Measurements from ENCODE around the gene KCNMA1.

The KCNMA1 gene

DNA sequence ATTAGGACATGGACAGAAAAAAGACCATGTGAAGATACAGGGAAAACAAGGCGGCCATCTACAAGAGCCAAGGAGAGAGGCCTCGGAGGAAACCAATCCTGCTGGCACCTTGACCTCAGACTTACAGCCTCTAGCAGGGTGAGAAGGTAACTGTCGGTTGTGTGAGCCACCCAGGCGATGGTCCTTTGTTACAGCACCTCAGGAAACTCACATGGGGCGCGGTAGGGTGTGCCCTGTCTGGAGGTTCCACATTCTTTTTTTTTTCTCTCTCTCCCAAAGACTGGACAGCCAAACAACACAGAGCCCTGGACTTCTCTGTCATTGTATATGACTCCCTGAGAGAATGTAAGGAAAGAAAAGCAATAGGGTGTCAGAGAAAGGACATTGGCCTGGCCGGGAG, 163.2 kb downstream of the KCNMA1 start:
- H3K4me2 ChIP-seq (ENCODE audit: low read depth, low read length, poor library complexity, severe bottlenecking) = no peak overlapping the region
- H3K27ac ChIP-seq (ENCODE audit: low read depth, low read length) = no peak overlapping the region
- H3F3A ChIP-seq (ENCODE audit: insufficient read depth) = no peaks in the 10 kb centered on the region
- H2AFZ ChIP-seq (ENCODE audit: low read depth, low read length, severe bottlenecking) = no peak overlapping the region
- H3K27me3 ChIP-seq (ENCODE audit: low read length) = no peaks in the 10 kb centered on the region
- no peak overlapping the region for H3K4me3 ChIP-seq (ENCODE audit: insufficient read depth, low read length, poor library complexity, severe bottlenecking)
- no peaks in the 10 kb centered on the region for H4K20me1 ChIP-seq (ENCODE audit: low read depth, low read length)
- no peaks in the 10 kb centered on the region for H3K36me3 ChIP-seq (ENCODE audit: low read length)
- no peak for TF ChIP-seq EZH2phosphoT487 (conservative IDR thresholded peaks at IDR 0.05; ENCODE audit: low read length)
- TF ChIP-seq, protein P1, sequence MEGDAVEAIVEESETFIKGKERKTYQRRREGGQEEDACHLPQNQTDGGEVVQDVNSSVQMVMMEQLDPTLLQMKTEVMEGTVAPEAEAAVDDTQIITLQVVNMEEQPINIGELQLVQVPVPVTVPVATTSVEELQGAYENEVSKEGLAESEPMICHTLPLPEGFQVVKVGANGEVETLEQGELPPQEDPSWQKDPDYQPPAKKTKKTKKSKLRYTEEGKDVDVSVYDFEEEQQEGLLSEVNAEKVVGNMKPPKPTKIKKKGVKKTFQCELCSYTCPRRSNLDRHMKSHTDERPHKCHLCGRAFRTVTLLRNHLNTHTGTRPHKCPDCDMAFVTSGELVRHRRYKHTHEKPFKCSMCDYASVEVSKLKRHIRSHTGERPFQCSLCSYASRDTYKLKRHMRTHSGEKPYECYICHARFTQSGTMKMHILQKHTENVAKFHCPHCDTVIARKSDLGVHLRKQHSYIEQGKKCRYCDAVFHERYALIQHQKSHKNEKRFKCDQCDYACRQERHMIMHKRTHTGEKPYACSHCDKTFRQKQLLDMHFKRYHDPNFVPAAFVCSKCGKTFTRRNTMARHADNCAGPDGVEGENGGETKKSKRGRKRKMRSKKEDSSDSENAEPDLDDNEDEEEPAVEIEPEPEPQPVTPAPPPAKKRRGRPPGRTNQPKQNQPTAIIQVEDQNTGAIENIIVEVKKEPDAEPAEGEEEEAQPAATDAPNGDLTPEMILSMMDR (IDR thresholded peaks at IDR 0.05; ENCODE audit: insufficient read depth, low read length, poor library complexity, severe bottlenecking) = no peak
- H3K9me3 ChIP-seq (ENCODE audit: insufficient read depth, low read length) = peaks cover 13% of the 10 kb centered on the region; the same call in 1 of the 2 replicates
- no peaks in the 10 kb centered on the region for H3K79me2 ChIP-seq (ENCODE audit: insufficient read depth, low read length)
- no peaks in the 10 kb centered on the region for H3K9me2 ChIP-seq (replicated peaks; ENCODE audit: insufficient read depth, low read length)
- H3K9ac ChIP-seq (ENCODE audit: low read length) = no peak overlapping the region

DNA sequence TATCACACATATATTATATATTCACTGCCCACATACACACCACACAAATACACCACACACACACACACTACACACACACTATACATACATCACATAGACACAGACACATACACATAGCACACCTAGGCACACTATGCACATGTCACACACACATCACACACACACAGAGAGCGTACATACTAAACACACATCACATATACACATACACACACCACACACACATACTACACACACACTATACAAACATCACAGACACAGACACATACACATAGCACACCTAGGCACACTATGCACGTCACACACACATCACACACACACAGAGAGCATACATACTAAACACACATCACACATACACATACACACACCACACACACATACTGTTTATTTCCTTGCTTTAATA, 165.5 kb downstream of the KCNMA1 start:
- no peaks in the 10 kb centered on the region for H3K79me2 ChIP-seq (ENCODE audit: insufficient read depth, low read length)
- no peaks in the 10 kb centered on the region for H3K9me2 ChIP-seq (replicated peaks; ENCODE audit: insufficient read depth, low read length)
- H3K27ac ChIP-seq (ENCODE audit: low read depth, low read length) = no peak overlapping the region
- no peak overlapping the region for H3K4me2 ChIP-seq (ENCODE audit: low read depth, low read length, poor library complexity, severe bottlenecking)
- H3K9me3 ChIP-seq (ENCODE audit: insufficient read depth, low read length) = peaks cover 13% of the 10 kb centered on the region; the same call in 1 of the 2 replicates
- H2AFZ ChIP-seq (ENCODE audit: low read depth, low read length, severe bottlenecking) = no peak overlapping the region
- no peaks in the 10 kb centered on the region for H3K27me3 ChIP-seq (ENCODE audit: low read length)
- H3K4me3 ChIP-seq (ENCODE audit: insufficient read depth, low read length, poor library complexity, severe bottlenecking) = no peak overlapping the region
- TF ChIP-seq EZH2phosphoT487 (conservative IDR thresholded peaks at IDR 0.05; ENCODE audit: low read length) = no peak
- TF ChIP-seq, protein P1 (IDR thresholded peaks at IDR 0.05; ENCODE audit: insufficient read depth, low read length, poor library complexity, severe bottlenecking) = no peak
- H3K36me3 ChIP-seq (ENCODE audit: low read length) = no peaks in the 10 kb centered on the region
- no peak overlapping the region for H3K9ac ChIP-seq (ENCODE audit: low read length)
- H3F3A ChIP-seq (ENCODE audit: insufficient read depth) = no peaks in the 10 kb centered on the region
- H4K20me1 ChIP-seq (ENCODE audit: low read depth, low read length) = no peaks in the 10 kb centered on the region

DNA sequence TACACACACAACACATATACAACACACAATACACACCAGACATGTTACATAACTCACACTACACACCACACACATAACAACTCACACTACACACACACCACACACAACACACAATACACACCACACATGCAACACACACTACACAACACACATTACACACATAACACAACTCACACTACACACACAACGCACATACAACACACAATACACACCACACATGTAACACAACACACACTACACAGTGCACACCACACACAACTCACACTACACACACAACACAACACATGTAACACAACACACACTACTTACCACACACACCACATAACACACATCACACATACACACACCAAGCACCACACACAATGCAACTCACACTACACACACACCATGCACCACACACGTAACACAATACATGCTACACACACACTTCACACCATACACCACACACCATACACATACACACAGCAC, 166.5 kb downstream of the KCNMA1 start:
- Histone ChIP-seq H3K79me2 (ENCODE audit: insufficient read depth, low read length) (no peaks in the 10 kb centered on the region), H3K4me2 (ENCODE audit: low read depth, low read length, poor library complexity, severe bottlenecking) (no peak overlapping the region), H3K27ac (ENCODE audit: low read depth, low read length) (no peak overlapping the region), H4K20me1 (ENCODE audit: low read depth, low read length) (no peaks in the 10 kb centered on the region), H3K36me3 (ENCODE audit: low read length) (no peaks in the 10 kb centered on the region), H3K9ac (ENCODE audit: low read length) (no peak overlapping the region), H3K9me2 (replicated peaks; ENCODE audit: insufficient read depth, low read length) (no peaks in the 10 kb centered on the region), H3K9me3 (ENCODE audit: insufficient read depth, low read length) (peaks cover 13% of the 10 kb centered on the region; the same call in 1 of the 2 replicates), H3K27me3 (ENCODE audit: low read length) (no peaks in the 10 kb centered on the region), H3K4me3 (ENCODE audit: insufficient read depth, low read length, poor library complexity, severe bottlenecking) (no peak overlapping the region), H3F3A (ENCODE audit: insufficient read depth) (no peaks in the 10 kb centered on the region), H2AFZ (ENCODE audit: low read depth, low read length, severe bottlenecking) (no peak overlapping the region)
- TF ChIP-seq, protein P1 (IDR thresholded peaks at IDR 0.05; ENCODE audit: insufficient read depth, low read length, poor library complexity, severe bottlenecking) = no peak
- no peak for TF ChIP-seq EZH2phosphoT487 (conservative IDR thresholded peaks at IDR 0.05; ENCODE audit: low read length)

All from SU-DHL-6 (cell line).